ENCODE results near the gene P4HA3.
A peak's percentile ranks its signal among the peaks of the same experiment; 100 is the strongest.

Gene P4HA3

GRCh38 chr11:74316772-74317505 is 5.5 kb upstream of the P4HA3 start:
- no peak for DNase-seq

- DNase-seq: no peak
These were observed 886 bp upstream of the P4HA3 start for GRCh38 chr11:74312326-74312725.

GRCh38 chr11:74310857-74311256 is 583 bp downstream of the P4HA3 start:
- DNase-seq: no peak

- DNase-seq: no peak
These were observed 4.0 kb downstream of the P4HA3 start for GRCh38 chr11:74307434-74307833.

GRCh38 chr11:74306435-74307175 is 4.8 kb downstream of the P4HA3 start:
- DNase-seq: no peak

GRCh38 chr11:74299015-74299414 is 12.4 kb downstream of the P4HA3 start:
- DNase-seq: no peak

GRCh38 chr11:74297484-74297883 is 14.0 kb downstream of the P4HA3 start:
- no peak for DNase-seq

GRCh38 chr11:74288911-74289310 is 22.5 kb downstream of the P4HA3 start:
- DNase-seq: no peak

- no peak for DNase-seq
These were observed 23.3 kb downstream of the P4HA3 start for GRCh38 chr11:74288161-74288560.

GRCh38 chr11:74284466-74284865 is 27.0 kb downstream of the P4HA3 start:
- DNase-seq: no peak

- no peak for DNase-seq
These were observed 27.8 kb downstream of the P4HA3 start for GRCh38 chr11:74283580-74284180.

- peak; percentile 12 for DNase-seq
These were observed 28.5 kb downstream of the P4HA3 start for GRCh38 chr11:74282914-74283371.

- DNase-seq: no peak
These were observed 29.0 kb downstream of the P4HA3 start for GRCh38 chr11:74282421-74282820.

- no peak for DNase-seq
These were observed 30.9 kb downstream of the P4HA3 start for GRCh38 chr11:74280494-74280893.

- no peak for DNase-seq
These were observed 32.2 kb downstream of the P4HA3 start for GRCh38 chr11:74279256-74279655.

GRCh38 chr11:74278721-74279161 is 32.7 kb downstream of the P4HA3 start:
- no peak for DNase-seq

- no peak for DNase-seq
These were observed 33.3 kb downstream of the P4HA3 start for GRCh38 chr11:74278103-74278502.

GRCh38 chr11:74276581-74276980 is 34.9 kb downstream of the P4HA3 start:
- DNase-seq: no peak

- no peak for DNase-seq
These were observed 39.2 kb downstream of the P4HA3 start for GRCh38 chr11:74272276-74272675.

- DNase-seq: no peak
These were observed 42.2 kb downstream of the P4HA3 start for GRCh38 chr11:74269161-74269811.

- DNase-seq: no peak
These were observed 43.0 kb downstream of the P4HA3 start for GRCh38 chr11:74268456-74268855.

- no peak for DNase-seq
These were observed 44.4 kb downstream of the P4HA3 start for GRCh38 chr11:74267014-74267413.

GRCh38 chr11:74265256-74265655 is 46.2 kb downstream of the P4HA3 start:
- no peak for DNase-seq
